NCI-H146 treated with DMSO at 0.1 percent for 48 hours (cell line): ENCODE data around the gene NOS3.
"Not testable (repeated sequence)": the region's sequence is repeated elsewhere in the genome, so short reads cannot be mapped to it uniquely, and the experiment has no call there.

ENCODE experiments used
- DNase-seq: peaks from one replicate; lab custom pipeline; 2025; ENCODE audit not compliant: unreplicated experiment; lab: John Stamatoyannopoulos, UW

NOS3 gene

GRCh38 chr7:151013733-151014497 is 23.1 kb downstream of the NOS3 start:
- no peak for DNase-seq

GRCh38 chr7:151014950-151015349 is 24.1 kb downstream of the NOS3 start:
- DNase-seq: no peak

GRCh38 chr7:151015967-151016366 is 25.1 kb downstream of the NOS3 start:
- DNase-seq: no peak

- DNase-seq: no peak
Observed at GRCh38 chr7:151016505-151016904, 25.7 kb downstream of the NOS3 start.

- DNase-seq: no peak
Observed at GRCh38 chr7:151016942-151017341, 26.1 kb downstream of the NOS3 start.

GRCh38 chr7:151017370-151017952 is 26.6 kb downstream of the NOS3 start:
- DNase-seq: no peak

GRCh38 chr7:151017953-151018420 is 27.2 kb downstream of the NOS3 start:
- DNase-seq: peak; percentile 34

GRCh38 chr7:151018421-151019129 is 27.8 kb downstream of the NOS3 start:
- peak; percentile 42 for DNase-seq

- no peak for DNase-seq
Observed at GRCh38 chr7:151019130-151019447, 28.3 kb downstream of the NOS3 start.

GRCh38 chr7:151020231-151020630 is 29.4 kb downstream of the NOS3 start:
- DNase-seq: no peak

GRCh38 chr7:151023232-151023631 is 32.4 kb downstream of the NOS3 start:
- no peak for DNase-seq

- no peak for DNase-seq
Observed at GRCh38 chr7:151024435-151025056, 33.7 kb downstream of the NOS3 start, which contains the start of gene ATG9B. Gene ATG9B (minus strand): TSS chr7:151024494. CDS start chr7:151024423, 71 bp downstream.

- no peak for DNase-seq
Observed at GRCh38 chr7:151025924-151026671, 35.3 kb downstream of the NOS3 start.

- not testable (repeated sequence) for DNase-seq
Observed at GRCh38 chr7:151026771-151027727, 36.2 kb downstream of the NOS3 start.

GRCh38 chr7:151027728-151028130 is 36.9 kb downstream of the NOS3 start:
- DNase-seq: not testable (repeated sequence)

- peak; percentile 96 for DNase-seq
Observed at GRCh38 chr7:151028131-151028947, 37.5 kb downstream of the NOS3 start, which contains the start of gene ABCB8. Gene ABCB8 (plus strand): TSS chr7:151028450. CDS start chr7:151028516, 66 bp downstream.

GRCh38 chr7:151028948-151029501 is 38.2 kb downstream of the NOS3 start:
- no peak for DNase-seq

- DNase-seq: no peak
Observed at GRCh38 chr7:151031011-151031410, 40.2 kb downstream of the NOS3 start.
